ENCODE data around the gene ZNF385D.
"Not testable (repeated sequence)": the region's sequence is repeated elsewhere in the genome, so short reads cannot be mapped to it uniquely, and the experiment has no call there.

Gene ZNF385D

DNA sequence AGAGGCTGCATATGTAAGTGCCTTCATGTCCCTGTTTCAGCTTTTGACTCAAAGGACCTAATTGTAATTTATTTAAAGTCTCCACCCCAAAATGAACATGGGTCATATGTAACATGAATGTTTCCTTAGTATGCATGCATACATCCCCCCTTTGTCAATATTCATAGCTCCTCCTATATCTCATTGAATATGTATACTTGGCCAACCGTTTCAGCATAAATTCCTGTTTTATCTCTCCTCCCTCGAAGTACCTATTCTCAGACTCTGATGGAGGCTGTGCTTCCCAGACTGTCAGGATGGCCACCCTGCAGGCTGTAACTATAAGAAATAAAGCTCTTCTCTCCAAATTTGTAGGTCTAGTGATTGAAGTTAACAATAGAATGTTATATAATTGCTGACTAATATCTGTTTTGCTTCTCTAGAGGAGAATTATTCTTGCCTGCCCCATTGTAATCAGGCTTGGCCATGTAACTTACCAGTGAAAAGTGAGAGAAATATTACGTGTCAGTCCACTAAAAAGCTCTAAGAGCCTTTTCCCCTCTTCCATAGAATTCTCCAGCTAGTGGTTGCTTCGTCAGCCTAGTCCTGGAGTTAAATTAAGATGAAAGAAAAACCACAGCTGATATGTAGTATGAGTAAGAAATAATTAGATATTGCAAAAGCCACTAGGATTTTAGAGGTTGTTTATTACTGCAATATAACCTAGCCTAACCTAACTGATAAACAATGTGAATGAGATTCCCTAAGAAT lies 245.1 kb downstream of the ZNF385D start:
- no peak for DNase-seq

DNA sequence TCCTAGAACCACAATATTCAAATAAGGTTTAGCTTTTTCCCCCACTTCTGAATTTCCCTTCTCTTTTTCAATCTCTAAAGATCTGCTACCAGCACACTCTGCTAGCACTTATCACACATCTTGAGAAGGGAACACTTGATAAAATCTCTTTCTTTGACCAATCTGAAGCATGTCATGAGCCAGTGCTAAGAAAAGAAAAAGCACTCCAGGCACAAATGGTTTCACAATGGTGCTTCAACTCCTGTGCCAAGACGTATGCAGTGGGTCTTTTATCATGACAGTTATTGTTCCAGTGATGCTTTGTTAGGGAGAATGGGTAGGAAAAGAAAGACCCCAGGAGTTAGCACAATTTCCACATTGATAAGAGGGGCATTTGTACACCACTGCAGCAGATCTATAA lies 248.4 kb downstream of the ZNF385D start:
- DNase-seq = no peak

DNA sequence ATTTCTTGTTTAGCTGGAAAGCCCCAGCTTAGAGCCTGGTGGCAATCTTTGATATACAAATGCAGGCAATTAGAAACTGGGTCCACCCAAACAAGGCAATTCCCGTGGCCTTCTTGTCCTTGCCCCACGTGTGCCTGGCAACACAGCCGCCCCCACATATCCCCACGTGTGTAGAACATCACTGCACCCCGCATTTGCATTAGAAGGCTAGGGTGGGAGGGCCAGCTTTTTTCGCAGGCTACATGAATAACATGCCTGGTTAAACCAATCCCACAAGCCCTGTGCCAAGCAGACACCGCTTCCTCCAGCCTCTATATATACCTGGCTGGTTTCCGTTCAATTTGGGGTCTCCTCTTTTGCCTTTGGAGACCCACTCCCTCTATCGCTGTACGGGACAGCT lies 250.2 kb downstream of the ZNF385D start:
- no peak for DNase-seq

DNA sequence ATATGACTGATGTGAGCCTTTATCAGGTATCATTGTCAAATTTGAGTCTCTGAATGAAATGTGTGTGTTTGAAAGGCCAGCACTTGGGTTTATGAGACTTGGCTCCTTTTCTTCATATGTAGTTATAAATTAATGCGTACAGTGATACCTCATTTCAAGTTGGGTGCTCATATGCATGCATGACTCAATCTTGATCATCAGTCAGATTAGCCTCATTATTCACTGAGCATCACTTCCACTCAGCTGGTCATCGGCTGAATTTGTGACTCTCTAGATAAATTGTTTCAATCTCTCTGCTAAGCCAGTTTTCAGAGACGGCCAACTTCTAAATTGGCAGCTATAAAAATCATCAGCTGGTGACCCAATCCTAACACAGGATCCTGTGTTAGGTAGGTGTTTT lies 260.3 kb downstream of the ZNF385D start:
- not testable (repeated sequence) for DNase-seq

DNA sequence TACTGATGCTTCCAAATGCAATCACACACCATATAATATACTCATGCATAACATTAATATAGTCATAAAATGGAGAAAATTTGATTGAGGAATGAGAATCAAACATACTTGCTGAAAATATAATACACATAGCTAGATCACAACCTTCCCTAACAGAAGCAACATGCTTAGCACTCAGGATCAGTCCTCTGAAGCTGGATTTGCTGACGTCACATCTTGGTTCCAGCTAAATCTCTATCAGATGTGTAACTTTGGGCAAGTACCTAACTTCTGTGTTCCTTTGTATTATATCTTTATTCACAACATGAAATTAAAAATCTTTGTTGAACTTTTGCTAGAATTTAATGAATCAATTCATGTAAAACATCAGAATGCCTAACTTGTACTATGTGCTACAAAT lies 263.5 kb downstream of the ZNF385D start:
- no peak for DNase-seq

DNA sequence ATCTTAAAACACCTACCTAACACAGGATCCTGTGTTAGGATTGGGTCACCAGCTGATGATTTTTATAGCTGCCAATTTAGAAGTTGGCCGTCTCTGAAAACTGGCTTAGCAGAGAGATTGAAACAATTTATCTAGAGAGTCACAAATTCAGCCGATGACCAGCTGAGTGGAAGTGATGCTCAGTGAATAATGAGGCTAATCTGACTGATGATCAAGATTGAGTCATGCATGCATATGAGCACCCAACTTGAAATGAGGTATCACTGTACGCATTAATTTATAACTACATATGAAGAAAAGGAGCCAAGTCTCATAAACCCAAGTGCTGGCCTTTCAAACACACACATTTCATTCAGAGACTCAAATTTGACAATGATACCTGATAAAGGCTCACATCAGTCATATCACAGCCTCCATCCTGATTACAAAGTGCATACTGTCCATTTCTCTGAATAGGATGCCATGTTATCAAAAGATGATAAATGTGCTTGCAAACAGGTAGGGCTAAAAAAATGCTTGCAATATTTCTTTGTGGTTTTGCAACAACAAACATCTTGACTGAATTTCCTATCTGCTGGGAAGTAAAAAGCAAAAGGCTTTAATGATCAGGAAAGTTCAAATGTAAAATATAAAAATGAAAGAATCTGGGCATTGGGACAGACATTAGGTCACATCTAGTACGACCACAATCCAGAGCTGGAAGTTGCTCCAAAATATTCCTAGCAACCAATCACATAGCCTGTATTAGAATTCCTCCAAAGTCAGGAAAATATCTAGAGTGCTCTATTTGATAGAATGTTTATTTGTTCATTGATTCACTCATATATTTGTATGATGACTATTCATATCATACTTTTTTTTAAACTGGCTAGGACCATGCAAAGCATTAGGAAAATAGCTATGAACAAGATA lies 264.7 kb downstream of the ZNF385D start:
- DNase-seq = not testable (repeated sequence)

DNA sequence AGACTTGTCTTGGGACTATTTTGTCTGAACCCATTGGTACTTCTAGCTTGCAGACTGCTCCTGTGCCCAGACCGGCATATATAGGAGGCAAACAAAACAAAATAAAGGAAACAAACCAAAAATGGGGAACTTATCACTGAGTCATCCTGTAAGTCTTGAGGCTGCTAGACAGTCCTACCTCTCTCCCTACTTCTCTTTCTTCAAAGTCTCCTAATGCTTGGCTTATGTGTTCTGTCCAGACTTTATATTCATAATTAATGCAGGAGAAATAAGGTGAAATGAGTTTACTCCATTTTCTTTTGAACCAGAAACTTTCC lies 266.2 kb downstream of the ZNF385D start:
- peak; percentile 37 to 40 for DNase-seq

DNA sequence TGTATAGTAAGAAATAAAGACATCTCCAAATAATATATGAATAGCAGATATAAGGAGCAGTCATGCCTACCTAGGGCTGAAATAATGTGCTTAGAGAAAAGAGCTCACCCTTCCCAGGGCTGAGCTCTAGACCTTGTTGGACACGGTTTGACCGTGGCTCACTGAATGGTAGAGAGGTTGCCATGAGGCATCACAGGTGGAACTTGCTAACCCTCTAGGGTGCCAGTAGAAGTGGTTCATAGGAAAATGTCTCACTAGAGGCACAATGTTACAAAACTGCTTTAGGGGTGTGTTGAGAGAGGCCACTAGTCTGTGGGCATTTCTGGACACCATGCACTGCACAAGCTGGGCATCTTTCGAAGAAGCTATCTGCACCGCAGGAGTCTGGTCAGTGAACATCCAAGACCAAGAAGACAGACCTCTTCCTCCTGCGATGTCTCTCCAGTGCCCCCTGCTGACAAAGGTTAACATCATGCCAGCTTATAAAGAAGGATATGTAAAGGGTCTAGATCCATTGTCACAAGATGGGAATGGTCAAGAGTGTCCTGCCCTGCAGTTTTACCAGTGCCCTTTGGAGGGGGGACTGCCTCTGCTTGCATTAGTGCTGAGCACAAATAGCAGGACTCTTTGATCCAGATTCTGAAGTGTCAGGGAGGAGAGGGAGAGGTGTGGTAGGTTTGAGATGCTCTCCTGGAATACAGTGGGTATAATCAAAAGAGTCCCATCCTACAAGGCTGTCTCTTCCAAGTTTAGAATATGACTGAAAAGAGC lies 266.8 kb downstream of the ZNF385D start:
- DNase-seq = peak; percentile 59 to 63

DNA sequence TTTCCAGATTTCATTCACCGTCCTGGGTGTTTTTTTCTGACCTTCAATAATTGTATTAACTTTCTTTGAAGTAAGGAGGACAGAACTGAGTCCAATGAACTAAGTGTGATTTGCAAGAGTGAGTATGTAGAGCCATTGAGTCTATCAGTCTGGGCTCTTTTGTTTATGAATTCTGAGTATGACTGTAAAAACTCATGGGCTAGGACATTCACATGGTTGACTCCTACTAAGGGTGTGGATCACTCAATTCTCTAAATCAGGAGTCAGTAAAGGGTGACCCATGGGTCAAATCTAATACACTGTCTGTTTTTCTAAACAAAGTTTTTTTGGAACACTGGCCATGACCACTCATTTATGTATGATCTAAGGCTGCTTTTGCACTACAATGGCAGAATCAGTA lies 269.0 kb downstream of the ZNF385D start:
- no peak for DNase-seq

DNA sequence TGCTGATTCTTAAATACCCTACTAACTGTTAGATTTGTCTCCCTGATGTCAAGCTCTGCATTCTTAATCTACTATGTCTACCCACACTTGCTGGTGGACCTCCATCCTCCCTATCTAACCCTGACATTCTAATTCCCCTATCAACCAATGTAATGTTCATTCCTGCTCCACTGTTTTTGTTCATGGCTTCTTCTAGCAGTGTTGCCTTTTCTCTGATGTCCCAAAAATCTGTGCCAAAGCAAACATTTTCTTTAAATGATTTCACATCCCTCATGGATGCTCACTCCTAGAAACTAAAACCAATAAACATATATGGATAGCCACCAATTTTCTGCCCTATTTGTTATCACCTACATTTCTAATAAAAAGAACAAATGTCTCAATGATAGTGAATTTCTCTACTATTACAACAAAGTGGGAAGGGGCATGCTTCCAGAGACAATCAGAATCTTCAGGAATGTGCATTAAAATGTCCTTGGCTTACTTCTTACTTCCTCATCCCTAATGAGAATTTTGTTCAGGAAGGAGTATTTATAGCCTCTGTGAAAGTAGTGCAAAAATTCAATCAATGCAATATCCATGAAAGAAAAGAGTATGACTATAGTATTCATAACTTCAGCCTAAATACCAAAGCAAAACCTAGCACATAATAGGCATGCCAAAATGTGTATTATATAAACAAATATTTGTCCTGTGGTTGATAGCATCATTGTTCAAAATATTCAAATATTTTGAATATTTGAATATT lies 273.3 kb downstream of the ZNF385D start:
- no peak for DNase-seq

DNA sequence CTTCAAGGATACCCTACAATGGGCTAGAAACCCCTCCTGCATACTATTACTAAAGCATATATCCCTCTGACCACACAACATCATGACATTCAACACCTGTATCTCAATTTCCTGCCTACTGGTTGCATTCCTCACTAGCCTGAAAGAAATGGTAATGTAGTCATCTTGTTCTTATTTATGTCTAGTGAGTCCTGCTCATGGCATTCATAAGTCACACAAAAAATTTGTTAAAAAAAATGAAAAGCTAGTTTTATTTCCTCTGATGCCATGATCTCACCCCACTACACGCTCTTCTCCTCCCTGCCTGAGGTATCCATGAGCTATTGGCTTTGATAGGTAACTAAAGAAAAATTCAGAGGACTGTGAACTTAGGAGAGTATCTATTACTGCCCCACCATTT lies 284.5 kb downstream of the ZNF385D start:
- no peak for DNase-seq

DNA sequence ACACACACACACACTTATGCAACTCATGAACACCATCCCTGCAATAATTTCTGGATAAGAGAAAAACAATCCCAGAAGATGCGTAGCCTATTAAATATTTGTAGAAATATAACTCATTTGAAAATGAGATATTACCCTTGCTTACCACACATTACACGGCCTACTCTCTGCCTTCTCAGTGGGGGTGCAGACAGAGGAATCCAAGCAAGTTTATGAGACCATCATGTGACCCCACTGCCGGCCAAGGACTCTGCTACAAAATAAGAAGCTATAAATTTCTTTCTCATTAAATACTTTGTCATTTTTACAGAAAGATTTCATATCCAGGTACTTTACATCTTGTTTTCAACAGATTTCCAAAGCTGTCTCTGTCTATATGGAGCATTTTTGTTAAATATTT lies 286.3 kb downstream of the ZNF385D start:
- no peak for DNase-seq

DNA sequence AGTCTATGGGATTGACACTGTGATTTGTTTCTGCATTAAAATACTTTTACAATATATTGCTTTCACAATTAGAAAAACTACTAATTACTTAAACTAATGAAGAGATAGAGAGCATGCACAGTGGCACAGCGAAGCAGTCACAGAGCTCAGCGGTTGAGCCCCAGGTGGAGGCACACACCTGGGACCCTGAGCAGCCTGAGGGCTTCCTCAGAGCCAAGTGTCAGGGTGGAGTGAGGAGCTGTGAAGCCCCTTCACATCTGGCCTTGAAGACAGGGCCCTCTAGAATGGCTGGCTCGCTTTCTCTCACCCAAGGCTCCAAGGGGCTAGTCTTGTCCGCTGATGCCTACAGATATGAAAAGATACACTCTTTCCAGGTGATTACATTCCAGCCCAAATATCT lies 287.7 kb downstream of the ZNF385D start:
- no peak for DNase-seq

DNA sequence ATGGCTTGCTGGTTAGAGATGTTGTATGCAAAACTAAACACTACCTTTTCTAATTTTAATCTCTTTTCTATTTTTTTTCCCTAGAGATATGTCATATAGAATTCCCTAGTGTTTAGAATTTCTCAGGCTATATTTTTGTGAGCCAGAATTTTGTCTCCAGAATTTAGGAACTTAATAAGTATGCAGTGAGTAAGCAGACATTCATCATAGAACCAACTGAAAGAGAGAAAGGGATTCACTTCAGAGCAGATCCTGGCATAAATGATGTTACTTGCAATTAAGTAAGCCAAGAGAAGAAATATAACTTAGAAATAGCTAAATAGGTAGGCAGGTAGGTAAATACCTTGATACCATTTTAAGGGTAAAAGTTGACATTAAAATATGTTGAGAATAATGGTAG lies 288.9 kb downstream of the ZNF385D start:
- DNase-seq = no peak

DNA sequence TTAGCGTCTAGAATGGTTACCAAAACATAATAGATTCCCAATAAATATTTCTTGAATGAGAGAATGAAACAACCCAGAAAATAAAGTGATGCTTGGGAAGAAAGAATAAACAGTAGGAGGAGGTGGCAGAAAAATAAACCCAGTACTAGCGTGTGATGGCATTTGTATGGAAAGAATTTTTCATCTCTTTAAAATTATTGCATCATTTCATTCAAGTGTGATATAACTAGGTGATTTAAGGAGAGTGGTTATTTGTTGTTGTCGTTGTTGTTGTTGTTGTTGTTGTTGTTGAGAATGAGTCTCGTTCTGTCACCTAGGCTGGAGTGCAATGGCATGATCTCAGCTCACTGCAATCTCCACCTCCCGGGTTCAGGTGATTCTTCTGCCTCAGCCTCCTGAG lies 293.9 kb downstream of the ZNF385D start:
- DNase-seq = no peak

DNA sequence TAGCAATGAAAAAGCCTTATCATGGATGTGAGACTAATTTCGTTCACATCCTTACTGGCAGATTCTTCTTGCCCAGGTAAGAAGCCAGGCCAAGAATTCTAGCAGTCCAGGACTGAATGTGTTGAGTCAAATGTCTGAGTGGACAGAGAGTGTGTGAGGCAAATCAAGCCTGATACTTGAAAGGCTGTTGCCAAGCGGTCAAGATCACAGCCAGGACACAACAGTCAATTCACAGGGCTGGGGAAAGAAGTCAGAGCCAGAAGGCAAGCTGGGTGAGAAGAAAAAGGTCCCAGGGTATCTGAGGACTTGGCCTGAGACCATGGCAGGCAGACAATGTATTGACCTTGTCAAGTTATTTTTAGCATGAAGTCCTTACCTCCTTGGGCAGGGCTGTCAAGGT lies 301.3 kb downstream of the ZNF385D start:
- DNase-seq = no peak

DNA sequence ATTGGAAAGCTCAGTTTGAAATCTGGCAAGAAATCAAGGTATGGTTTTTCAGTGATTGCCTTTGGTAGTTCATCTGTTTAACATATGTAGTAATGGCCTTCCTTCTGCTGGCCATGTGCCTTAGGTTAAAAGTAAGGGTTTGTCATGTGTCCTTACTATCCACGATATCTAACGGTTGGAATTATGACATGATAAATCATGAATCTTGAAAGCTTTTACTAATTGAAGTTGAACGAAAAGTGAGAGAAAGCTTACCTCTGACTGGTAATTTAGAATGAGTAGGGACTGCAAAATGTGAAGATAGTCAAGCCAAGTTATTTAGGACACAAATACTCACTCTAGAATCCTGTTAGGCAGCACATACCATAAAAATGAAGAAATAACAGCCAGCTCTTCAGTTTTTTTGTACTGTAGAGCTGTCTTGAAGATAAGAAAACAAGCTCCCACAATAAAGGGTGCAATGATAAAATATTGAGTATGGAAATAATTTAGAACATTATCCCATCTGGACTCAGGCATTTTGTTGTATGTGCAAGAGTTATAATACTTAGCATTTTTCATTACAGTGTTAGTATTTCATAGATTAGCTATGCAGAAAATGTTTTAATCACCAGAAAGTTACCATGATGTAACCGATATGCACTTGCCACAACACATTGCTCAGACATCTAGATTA lies 303.4 kb downstream of the ZNF385D start:
- DNase-seq = no peak

DNA sequence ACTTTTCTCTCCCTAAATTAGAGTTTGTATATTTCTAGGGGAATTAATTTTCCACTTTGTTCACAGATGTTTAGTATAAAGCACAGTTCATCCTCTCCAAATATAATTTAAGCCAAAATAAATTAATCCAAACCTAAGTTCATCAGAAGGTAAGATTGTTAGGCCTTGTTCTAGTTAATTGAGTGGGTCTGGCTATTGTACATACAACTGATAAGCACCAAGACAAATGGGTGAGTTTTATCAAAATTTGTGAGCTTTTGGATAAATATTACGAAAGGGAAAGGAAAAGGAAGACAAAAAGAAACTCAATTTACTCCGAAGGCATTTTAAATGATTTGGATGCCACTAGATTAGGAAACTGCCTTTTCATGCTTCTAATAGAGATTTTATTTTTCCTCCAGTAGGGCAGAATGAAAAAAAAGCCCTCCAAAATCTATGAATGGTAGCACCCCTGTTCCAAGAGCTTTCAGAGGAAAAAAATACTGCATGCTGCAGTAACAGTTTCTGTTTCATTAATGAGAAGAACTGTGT lies 304.0 kb downstream of the ZNF385D start:
- no peak for DNase-seq

DNA sequence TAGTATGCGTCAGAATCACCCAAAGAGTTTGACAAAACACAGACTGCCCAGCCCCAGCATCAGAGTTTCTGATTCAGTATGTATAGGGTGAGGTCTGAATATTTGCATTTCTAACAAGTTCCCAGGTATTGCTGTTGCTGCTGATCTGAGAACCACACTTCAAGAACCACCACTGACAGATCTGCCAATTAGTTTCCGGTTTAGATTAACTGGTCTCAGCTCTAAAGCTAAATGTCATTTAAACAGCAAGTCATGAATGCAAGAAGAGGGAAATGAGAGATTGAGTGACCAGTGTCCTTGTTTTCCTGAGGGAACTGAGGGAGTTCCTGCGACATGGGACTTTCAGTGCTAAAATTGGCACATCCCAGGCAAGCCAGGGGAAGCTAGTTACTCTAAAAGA lies 305.0 kb downstream of the ZNF385D start:
- no peak for DNase-seq

DNA sequence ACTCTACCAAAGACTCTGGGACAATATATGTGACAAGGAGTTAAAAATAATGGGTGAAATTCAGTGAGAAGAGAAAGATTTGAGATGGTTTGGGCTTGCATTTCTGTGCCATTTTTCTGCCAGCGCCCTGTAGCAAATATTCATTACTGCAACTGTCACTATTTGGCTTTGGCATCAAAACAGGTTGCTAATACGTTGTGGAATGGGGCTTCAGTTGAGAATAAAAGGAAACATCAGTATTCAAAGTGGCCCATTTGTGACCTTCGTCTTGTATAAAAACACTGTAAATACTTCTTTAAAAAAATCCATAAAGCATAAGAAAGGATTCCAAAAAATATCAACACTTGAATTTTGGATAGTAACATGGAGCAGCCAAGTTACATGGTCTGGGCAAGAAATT lies 309.2 kb downstream of the ZNF385D start:
- no peak for DNase-seq

DNA sequence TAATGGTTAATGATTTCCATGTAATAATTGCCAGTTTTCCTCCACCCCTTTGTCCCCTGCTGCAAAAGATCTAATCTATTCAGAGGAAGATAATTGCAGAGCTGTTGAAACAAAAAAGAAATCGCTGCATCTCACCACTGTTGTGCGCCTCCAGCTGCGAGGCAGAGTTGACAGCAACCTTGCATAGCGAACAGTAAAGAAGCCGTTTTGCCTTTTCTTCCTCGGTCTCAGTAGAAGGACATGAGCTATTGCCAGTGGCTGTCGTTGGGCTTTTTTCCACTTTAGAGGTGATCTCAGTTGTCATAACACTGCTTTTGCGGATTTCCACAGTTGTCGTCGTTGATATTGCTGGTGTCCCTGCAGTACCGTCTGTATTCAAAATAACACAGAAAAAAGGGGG lies 314.2 kb downstream of the ZNF385D start:
- no peak for DNase-seq

DNA sequence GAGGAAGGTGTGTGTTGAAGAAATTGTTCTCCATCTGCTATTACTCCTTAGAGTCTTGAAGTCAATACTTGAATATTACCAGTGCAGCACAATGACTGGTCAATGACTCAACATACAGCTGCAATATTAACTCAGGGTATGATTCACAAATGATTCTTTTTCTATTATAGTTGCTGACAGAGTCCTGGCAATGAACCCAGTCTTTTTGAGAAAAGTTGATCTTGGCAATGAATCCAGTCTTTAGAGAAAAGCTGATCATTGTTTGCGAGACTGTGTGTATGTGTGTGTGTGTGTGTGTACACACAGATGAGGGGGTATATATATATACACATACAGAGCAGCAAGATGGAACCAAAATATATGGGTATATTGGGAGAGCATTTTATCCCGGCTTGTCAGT lies 315.1 kb downstream of the ZNF385D start:
- DNase-seq = no peak
